ENCODE data around the gene PRLH. TPM values are rescaled to one million over a fixed set of nuclear protein-coding genes. Genes with fewer than 3 reads are reported as not detected.

Gene PRLH
- polyA plus RNA-seq, 2 of the 4 experiments (the other 2 are of a cell fraction) = not detected

GRCh38 chr2:237590272-237591140 is 24.1 kb downstream of the PRLH start, which contains the start of gene RAB17:
RAB17 (minus strand) TSS chr2:237590734; CDS start chr2:237586154, 4,580 bp downstream.
- Histone ChIP-seq H3K4me2 (peak within 1 kb of the TSS; percentile 41), H3K27ac (peak within 1 kb of the TSS in 1 of 2 experiments; percentile 69; a peak in 3 of 6 replicates), H3K4me3 (no peak within 1 kb of the TSS), H3K9me3 (no peaks in the 10 kb centered on the region), H3K4me1 (peaks cover 31% of the 10 kb centered on the region)
- DNase-seq (ENCODE audit: low read depth in 1 of 2, low spot score in 1 of 2) = peak; percentile 44 to 48
- no peak for FAIRE-seq
- ChIA-PET POLR2A (no interaction called here), CTCF (interaction anchor here (0.6 to 2.1 kb wide), 2 partner anchors 18 to 381 kb away, joined by 3 to 12 read pairs; no protein-coding TSS in a partner anchor)
- 58% methylated on average over 16 of the region's 16 CpGs for WGBS (ENCODE audit: missing lambda C conversion rate)
- peak; percentile 67 to 71 for ATAC-seq
- TF ChIP-seq RCOR1 (IDR thresholded peaks at IDR 0.05; ENCODE audit: low read depth, low read length) (no peak), BHLHE40 (IDR thresholded peaks at IDR 0.05; ENCODE audit: low read depth, low read length) (0 out of 2 replicates have a peak, but pooled peaks have one; percentile 5), FOSL2 (IDR thresholded peaks at IDR 0.05) (0 out of 2 replicates have a peak, but pooled peaks have one; percentile 20), FOSL2 (CRISPR knock-in tag; IDR thresholded peaks at IDR 0.05) (peak; percentile 62), TFCP2L1 (CRISPR knock-in tag; IDR thresholded peaks at IDR 0.05) (no peak)

GRCh38 chr2:237591141-237591881 is 24.9 kb downstream of the PRLH start:
- Histone ChIP-seq H3K4me1 (peaks cover 32% of the 10 kb centered on the region), H3K4me3 (no peak overlapping the region), H3K4me2 (peak overlapping the region; percentile 41; the same call in 2 of the 3 replicates), H3K9me3 (no peaks in the 10 kb centered on the region), H3K27ac (peak overlapping the region in 1 of 2 experiments; percentile 69; a peak in 2 of 6 replicates)
- DNase-seq (ENCODE audit: low read depth in 1 of 2, low spot score in 1 of 2) = no peak
- no peak for ATAC-seq
- TF ChIP-seq HES2 (IDR thresholded peaks at IDR 0.05) = no peak
- TF ChIP-seq NR3C1 (IDR thresholded peaks at IDR 0.05) = no peak
- 82% methylated on average over 19 of the region's 19 CpGs for WGBS (ENCODE audit: missing lambda C conversion rate)
- ChIA-PET CTCF (interaction anchor here (1.4 to 2.1 kb wide), 2 partner anchors 19 kb away, joined by 7 to 12 read pairs; no protein-coding TSS in a partner anchor), POLR2A (no interaction called here)
- FAIRE-seq = no peak

GRCh38 chr2:237592425-237592980 is 26.1 kb downstream of the PRLH start:
- Histone ChIP-seq H3K4me3 (no peak overlapping the region), H3K27ac (no peak overlapping the region), H3K9me3 (no peaks in the 10 kb centered on the region), H3K4me2 (no peak overlapping the region), H3K4me1 (peaks cover 32% of the 10 kb centered on the region)
- ATAC-seq (no peak), FAIRE-seq (no peak), DNase-seq (ENCODE audit: low read depth in 1 of 2, low spot score in 1 of 2) (no peak)
- POLR2A ChIA-PET = interaction anchor here (1.2 kb wide), 1 partner anchor 13 kb away, joined by 3 read pairs; no protein-coding TSS in a partner anchor
- 85% methylated on average over 18 of the region's 18 CpGs for WGBS (ENCODE audit: missing lambda C conversion rate)
- no peak for TF ChIP-seq EHMT2 (IDR thresholded peaks at IDR 0.05; ENCODE audit: low read depth)
- TF ChIP-seq ESRRA (IDR thresholded peaks at IDR 0.05; ENCODE audit: borderline replicate concordance, low read length) = no peak
- TF ChIP-seq TFCP2L1 (CRISPR knock-in tag; IDR thresholded peaks at IDR 0.05) = no peak
- TF ChIP-seq CTCF (IDR thresholded peaks at IDR 0.05) = no peak
- no peak for TF ChIP-seq RCOR1 (IDR thresholded peaks at IDR 0.05; ENCODE audit: low read depth, low read length)
- CTCF ChIA-PET = interaction anchor here (0.6 to 1.4 kb wide), 3 partner anchors 14 to 153 kb away, joined by 3 to 7 read pairs (median 4); no protein-coding TSS in a partner anchor

- ATAC-seq (no peak), DNase-seq (ENCODE audit: low read depth in 1 of 2, low spot score in 1 of 2) (no peak), FAIRE-seq (no peak)
- no peaks in the 10 kb centered on the region for H3K9me3 ChIP-seq
- H3K4me1 ChIP-seq = peaks cover 32% of the 10 kb centered on the region
- no peak overlapping the region for H3K4me2 ChIP-seq
- H3K4me3 ChIP-seq = no peak overlapping the region
- H3K27ac ChIP-seq = 0 out of 6 replicates have a peak overlapping the region, but pooled peaks of 1 of the 2 experiments have one; percentile 1
- WGBS (ENCODE audit: missing lambda C conversion rate) = 62% methylated on average over 6 of the region's 10 CpGs
- TF ChIP-seq ZFP36 (IDR thresholded peaks at IDR 0.05; ENCODE audit: borderline replicate concordance, partially characterized antibody) = no peak
- no peak for TF ChIP-seq FOSL2 (IDR thresholded peaks at IDR 0.05)
- no peak for TF ChIP-seq FOSL2 (CRISPR knock-in tag; IDR thresholded peaks at IDR 0.05)
- TF ChIP-seq CBX2 (IDR thresholded peaks at IDR 0.05; ENCODE audit: borderline replicate concordance, low read depth) = no peak
- TF ChIP-seq HOXA7 (CRISPR knock-in tag; IDR thresholded peaks at IDR 0.05) = no peak
- TF ChIP-seq CHD2 (IDR thresholded peaks at IDR 0.05; ENCODE audit: low read length, partially characterized antibody) = no peak
- TF ChIP-seq BHLHE40 (IDR thresholded peaks at IDR 0.05; ENCODE audit: low read depth, low read length) = no peak
- no peak for TF ChIP-seq MAZ (IDR thresholded peaks at IDR 0.05; ENCODE audit: borderline replicate concordance, low read depth, low read length)
- no peak for TF ChIP-seq RCOR1 (IDR thresholded peaks at IDR 0.05; ENCODE audit: low read depth, low read length)
- ChIA-PET POLR2A (interaction anchor here (1.2 kb wide), 1 partner anchor 12 kb away, joined by 3 read pairs; no protein-coding TSS in a partner anchor), CTCF (interaction anchor here (0.8 to 1.4 kb wide), 2 partner anchors 21 to 152 kb away, joined by 3 to 7 read pairs; no protein-coding TSS in a partner anchor)
Measured at GRCh38 chr2:237593036-237593435, 26.7 kb downstream of the PRLH start.

Data from A549 (cell line).